Measurements from ENCODE around the gene C2CD2. TPM values are rescaled to one million over a fixed set of nuclear protein-coding genes. Genes with fewer than 3 reads are reported as not detected.
A peak's percentile ranks its signal among the peaks of the same experiment; 100 is the strongest.

The C2CD2 gene
- total and polyA plus RNA-seq, 2 of the 4 experiments (the other 2 are of a cell fraction): 15.6 to 25.3 TPM

GRCh38 chr21:41957991-41958766 lies 4.4 kb upstream of the C2CD2 start:
- no peaks in the 10 kb centered on the region for H3K27me3 ChIP-seq (ENCODE audit: control insufficient read depth, insufficient read depth, low read length)
- H4K20me1 ChIP-seq (ENCODE audit: insufficient read depth, low read length): no peaks in the 10 kb centered on the region
- ATAC-seq (ENCODE audit: low read depth) (peak; percentile 21), DNase-seq (peak; percentile 98)
- peak overlapping the region; percentile 90; the same call in 1 of the 3 replicates for H2BK15ac ChIP-seq (ENCODE audit: low read depth, low read length)
- peaks cover 0 to 17% of the 10 kb centered on the region in 2 experiments; a peak in 2 of 4 replicates for H3K79me1 ChIP-seq (ENCODE audit: low read depth in 1 of 2, low read length in 2 of 2)
- POLR2A ChIA-PET (ENCODE audit: unreplicated experiment): no interaction called here
- H2BK120ac ChIP-seq (ENCODE audit: low read depth, low read length): peak overlapping the region; percentile 87
- no peaks in the 10 kb centered on the region for H3K9me3 ChIP-seq (ENCODE audit: control insufficient read depth, insufficient read depth, low read length)
- CTCF ChIA-PET: interaction anchor here (0.9 to 1.2 kb wide), 3 partner anchors 53 to 159 kb away, joined by 3 to 4 read pairs (median 4); no protein-coding TSS in a partner anchor
- H2BK5ac ChIP-seq (ENCODE audit: low read depth, low read length, poor library complexity, severe bottlenecking): peak overlapping the region; percentile 93
- peak overlapping the region; percentile 96 for H3K4ac ChIP-seq (ENCODE audit: low read depth, low read length)
- H3K4me3 ChIP-seq (ENCODE audit: insufficient read depth, low read depth, low read length): no peak overlapping the region
- no TSS peak for BruUV-seq (replicated peaks)
- H3K4me2 ChIP-seq (ENCODE audit: low read depth, low read length): peak overlapping the region; percentile 34
- H3K36me3 ChIP-seq (ENCODE audit: control insufficient read depth, insufficient read depth, low read length): no peaks in the 10 kb centered on the region
- peak overlapping the region; percentile 73 for H2AFZ ChIP-seq (replicated peaks; ENCODE audit: low read length, poor library complexity)
- H3K18ac ChIP-seq (ENCODE audit: low read depth, low read length): peak overlapping the region; percentile 74
- peak overlapping the region; percentile 65 for H3K27ac ChIP-seq (ENCODE audit: insufficient read depth, low read length)
- peaks cover 19% of the 10 kb centered on the region for H3K4me1 ChIP-seq (ENCODE audit: control insufficient read depth, insufficient read depth, low read length)
- WGBS, 2 experiments (ENCODE audit: extremely low coverage in 2 of 2, insufficient read length in 1 of 2): 54% methylated on average over 9 of the region's 24 CpGs; no CpG with 5 or more reads in 1 of the 2 experiments
- H4K8ac ChIP-seq (ENCODE audit: low read depth in 2 of 2, low read length in 2 of 2): peak overlapping the region; percentile 53 to 79
- H2AK9ac ChIP-seq (replicated peaks; ENCODE audit: low read depth, low read length, poor library complexity): peak overlapping the region; percentile 44
- TF ChIP-seq MAZ (IDR thresholded peaks at IDR 0.05; ENCODE audit: borderline replicate concordance, low read depth, low read length) (no peak), CTCF (conservative IDR thresholded peaks at IDR 0.05; ENCODE audit: low read depth, low read length) (peak; percentile 58), MXI1 (IDR thresholded peaks at IDR 0.05; ENCODE audit: borderline replicate concordance, low read depth, low read length) (no peak), RCOR1 (IDR thresholded peaks at IDR 0.05; ENCODE audit: insufficient replicate concordance, low read length) (peak; percentile 71), BHLHE40 (IDR thresholded peaks at IDR 0.05; ENCODE audit: low read depth, low read length) (no peak), CHD1 (IDR thresholded peaks at IDR 0.05; ENCODE audit: low read depth, low read length) (0 out of 2 replicates have a peak, but pooled peaks have one; percentile 49), RAD21 (IDR thresholded peaks at IDR 0.05; ENCODE audit: low read length) (peak; percentile 37), FOS (IDR thresholded peaks at IDR 0.05; ENCODE audit: low read depth, low read length) (peak; percentile 47; the same call in 1 of the 2 replicates)
- dilution Hi-C loops (cut with HindIII; ENCODE audit: low sequenced_read_pairs, unreplicated experiment) (no loop called here), in situ Hi-C loops (cut with MboI; ENCODE audit: low sequenced_read_pairs) (no loop called here), intact Hi-C loops (cut with micrococcal nuclease) (loop anchor here (2.0 to 5.0 kb wide), 2 partner anchors 45 to 159 kb away; no protein-coding TSS in a partner anchor)
- H3K23ac ChIP-seq (ENCODE audit: low read depth, low read length): peak overlapping the region; percentile 55; the same call in 1 of the 2 replicates
- H3K9ac ChIP-seq (ENCODE audit: low read depth, low read length): no peak overlapping the region
- peaks cover 30% of the 10 kb centered on the region for H3K9me1 ChIP-seq (ENCODE audit: insufficient read depth, low read length)
- H2BK20ac ChIP-seq (ENCODE audit: low read depth, low read length): peak overlapping the region; percentile 96
- H4K91ac ChIP-seq (ENCODE audit: insufficient read depth, low read depth, low read length): peak overlapping the region; percentile 86
- peak overlapping the region; percentile 70 for H3K14ac ChIP-seq (replicated peaks; ENCODE audit: low read depth, low read length)
- peak overlapping the region; percentile 61; the same call in 1 of the 2 replicates for H4K5ac ChIP-seq (ENCODE audit: low read depth, low read length)
- H2AK5ac ChIP-seq (ENCODE audit: low read depth, low read length): peak overlapping the region; percentile 97
- H3K56ac ChIP-seq (ENCODE audit: extremely low read depth, insufficient read depth, low read length): peak overlapping the region; percentile 65
